Fibroblast of gingiva (primary cell): ENCODE measurements around the gene ANGPTL4.
"Not testable (repeated sequence)": the region's sequence is repeated elsewhere in the genome, so short reads cannot be mapped to it uniquely, and the experiment has no call there.

Experiments used
- DNase-seq: peaks from one replicate; pipeline ENCODE4 v3.0.0-alpha.2; 2011; ENCODE audit warnings: low read depth

ANGPTL4 gene

DNA sequence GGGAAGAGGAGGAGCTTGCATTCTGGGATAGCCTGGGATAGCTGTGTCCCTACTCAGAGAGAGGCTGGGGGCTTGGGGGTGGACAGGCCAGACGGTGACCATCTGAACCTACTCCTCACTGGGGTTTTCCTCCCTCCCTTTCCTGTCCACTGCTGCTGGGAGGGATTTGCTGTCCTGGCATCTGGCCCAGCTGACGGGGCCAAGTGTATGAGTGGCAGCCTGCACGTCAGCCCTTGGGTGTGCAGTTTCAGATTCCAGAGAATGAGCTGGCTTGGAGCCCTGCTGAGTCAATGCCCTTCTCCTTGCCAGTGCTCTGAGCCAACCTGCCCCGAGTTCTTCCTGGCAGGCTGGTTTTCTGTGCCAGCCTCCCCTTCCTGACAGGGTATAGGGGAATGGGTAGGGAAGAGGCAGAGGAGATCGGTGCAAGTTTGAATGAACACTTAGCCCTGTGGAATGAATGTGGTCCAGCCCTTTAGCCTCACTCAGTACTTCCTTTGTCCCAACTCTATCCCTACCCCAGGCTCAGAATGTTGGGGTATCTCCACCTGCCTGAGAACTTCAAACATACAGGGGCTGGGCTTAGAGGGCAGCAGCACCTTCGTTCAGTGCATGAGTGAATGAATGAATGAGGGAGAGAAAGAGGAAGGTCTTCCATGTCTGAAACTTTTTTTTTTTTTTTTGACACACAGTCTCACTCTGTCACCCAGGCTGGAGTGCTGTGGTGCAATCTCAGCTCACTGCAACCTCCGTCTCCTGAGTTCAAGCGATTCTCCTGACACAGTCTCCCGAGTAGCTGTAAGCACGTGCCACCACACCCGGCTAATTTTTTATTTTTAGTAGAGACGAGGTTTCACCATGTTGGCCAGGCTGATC is 1.8 kb upstream of the ANGPTL4 start:
- DNase-seq: peak; percentile 99

GRCh38 chr19:8366121-8366581 is 2.2 kb downstream of the ANGPTL4 start:
- DNase-seq: no peak

GRCh38 chr19:8366961-8367326 is 3.0 kb downstream of the ANGPTL4 start:
- DNase-seq: peak; percentile 38

DNA sequence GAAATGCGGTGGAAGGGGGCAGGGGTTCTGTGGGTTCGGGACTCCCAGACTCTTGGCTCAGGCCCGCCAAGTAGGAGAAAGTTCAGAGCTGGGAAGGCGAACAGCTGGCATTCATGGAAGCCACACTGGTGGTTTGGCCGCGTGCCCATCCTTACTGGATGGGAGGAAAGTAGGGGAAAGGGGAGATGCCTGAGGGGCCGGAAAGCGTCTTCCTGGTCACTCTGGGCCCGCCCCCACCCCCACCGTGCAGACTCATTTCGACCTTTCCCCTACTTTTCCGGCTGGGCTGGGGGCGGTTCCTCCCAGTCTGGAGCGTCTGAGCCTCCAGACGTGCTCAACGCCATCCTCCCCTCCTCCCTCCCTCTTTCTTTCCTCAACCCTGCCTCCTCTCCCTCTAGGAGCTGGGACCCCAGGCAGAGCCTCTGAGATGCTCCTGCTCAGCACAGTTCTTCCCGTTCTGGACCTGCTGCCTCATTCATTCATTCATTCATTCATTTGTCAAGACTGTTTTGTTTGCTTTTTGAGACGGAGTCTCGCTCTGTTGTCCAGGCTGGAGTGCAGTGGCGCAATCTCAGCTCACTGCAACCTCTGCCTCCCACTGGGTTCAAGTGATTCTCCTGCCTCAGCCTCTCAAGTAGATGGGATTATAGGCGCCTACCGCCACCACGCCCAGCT is 3.5 kb downstream of the ANGPTL4 start:
- peak; percentile 96 for DNase-seq

DNA sequence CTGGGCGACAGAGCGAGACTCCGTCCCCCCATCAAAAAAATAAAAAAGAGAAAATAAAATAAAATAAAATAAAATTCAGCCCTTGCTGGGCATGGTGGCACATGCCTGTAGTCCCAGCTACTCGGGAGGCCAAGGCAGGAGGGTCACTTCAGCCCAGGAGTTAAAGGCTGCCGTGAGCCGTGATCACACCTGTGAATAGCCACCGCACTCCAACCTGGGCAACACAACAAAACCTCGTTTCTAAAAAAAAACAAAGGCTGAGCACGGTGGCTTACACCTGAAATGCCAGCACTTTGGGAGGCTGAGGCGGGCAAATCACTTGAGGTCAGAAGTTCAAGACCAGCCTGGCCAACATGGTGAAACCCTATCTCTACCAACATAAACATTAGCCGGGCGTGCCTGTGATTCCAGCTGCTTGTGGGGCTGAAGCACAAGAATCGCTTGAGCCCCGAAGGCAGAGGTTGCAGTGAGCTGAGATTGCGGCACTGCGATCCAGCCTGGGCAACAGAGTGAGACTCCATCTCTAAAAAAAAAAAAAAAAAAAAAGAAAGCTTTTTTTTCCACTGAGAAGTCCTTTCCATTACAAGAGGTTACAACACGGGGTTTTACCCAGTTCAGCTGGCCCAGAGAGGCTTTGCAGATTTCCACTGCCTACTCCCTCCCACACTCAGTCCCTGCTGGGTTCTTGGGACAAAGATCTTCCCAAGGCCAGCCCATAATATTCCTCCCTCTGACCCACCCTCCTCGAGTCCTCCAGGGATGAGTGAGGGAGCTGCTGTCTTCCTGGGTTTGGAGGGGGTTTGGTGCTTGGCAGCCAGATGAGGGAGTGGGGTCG is 6.4 kb downstream of the ANGPTL4 start:
- DNase-seq: peak; percentile 73

- no peak for DNase-seq
Observed at GRCh38 chr19:8371011-8371804, 7.3 kb downstream of the ANGPTL4 start.

DNA sequence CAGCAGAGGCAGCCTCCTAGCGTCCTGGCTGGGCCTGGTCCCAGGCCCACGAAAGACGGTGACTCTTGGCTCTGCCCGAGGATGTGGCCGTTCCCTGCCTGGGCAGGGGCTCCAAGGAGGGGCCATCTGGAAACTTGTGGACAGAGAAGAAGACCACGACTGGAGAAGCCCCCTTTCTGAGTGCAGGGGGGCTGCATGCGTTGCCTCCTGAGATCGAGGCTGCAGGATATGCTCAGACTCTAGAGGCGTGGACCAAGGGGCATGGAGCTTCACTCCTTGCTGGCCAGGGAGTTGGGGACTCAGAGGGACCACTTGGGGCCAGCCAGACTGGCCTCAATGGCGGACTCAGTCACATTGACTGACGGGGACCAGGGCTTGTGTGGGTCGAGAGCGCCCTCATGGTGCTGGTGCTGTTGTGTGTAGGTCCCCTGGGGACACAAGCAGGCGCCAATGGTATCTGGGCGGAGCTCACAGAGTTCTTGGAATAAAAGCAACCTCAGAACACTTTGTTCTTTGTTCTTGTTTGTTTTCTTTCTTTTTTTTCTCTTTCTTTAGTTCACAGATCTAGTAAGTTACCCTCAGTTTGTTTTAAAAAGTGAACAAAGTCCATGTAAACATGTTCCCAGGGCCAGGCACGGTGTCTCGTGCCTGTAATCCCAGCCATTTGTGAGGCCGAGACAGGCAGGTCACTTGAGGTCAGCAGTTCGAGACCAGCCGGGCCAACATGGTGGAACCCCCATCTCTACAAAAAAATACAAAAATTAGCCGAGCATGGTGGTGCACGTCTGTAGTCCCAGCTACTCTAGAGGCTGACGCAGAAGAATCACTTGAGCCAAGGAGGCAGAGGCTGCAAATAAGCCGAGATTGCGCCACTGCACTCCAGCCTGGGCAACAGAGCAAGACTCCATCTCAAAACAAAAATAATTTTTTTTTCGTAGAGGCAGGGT is 10.2 kb downstream of the ANGPTL4 start:
- peak; percentile 51 for DNase-seq

- DNase-seq: not testable (repeated sequence)
Observed at GRCh38 chr19:8375766-8376165, 11.8 kb downstream of the ANGPTL4 start.

DNA sequence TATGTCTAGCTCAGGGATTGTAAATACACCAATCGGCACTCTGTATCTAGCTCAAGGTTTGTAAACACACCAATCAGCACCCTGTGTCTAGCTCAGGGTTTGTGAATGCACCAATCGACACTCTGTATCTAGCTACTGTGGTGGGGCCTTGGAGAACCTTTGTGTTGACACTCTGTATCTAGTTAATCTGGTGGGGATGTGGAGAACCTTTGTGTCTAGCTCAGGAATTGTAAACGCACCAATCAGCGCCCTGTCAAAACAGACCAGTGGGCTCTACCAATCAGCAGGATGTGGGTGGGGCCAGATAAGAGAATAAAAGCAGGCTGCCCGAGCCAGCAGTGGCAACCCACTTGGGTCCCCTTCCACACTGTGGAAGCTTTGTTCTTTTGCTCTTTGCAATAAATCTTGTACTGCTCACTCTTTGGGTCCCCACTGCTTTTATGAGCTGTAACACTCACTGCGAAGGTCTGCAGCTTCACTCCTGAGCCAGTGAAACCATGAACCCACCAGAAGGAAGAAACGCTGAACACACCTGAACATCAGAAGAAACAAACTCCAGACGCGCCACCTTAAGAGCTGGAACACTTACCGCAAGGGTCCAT is 12.5 kb downstream of the ANGPTL4 start:
- DNase-seq: not testable (repeated sequence)

DNA sequence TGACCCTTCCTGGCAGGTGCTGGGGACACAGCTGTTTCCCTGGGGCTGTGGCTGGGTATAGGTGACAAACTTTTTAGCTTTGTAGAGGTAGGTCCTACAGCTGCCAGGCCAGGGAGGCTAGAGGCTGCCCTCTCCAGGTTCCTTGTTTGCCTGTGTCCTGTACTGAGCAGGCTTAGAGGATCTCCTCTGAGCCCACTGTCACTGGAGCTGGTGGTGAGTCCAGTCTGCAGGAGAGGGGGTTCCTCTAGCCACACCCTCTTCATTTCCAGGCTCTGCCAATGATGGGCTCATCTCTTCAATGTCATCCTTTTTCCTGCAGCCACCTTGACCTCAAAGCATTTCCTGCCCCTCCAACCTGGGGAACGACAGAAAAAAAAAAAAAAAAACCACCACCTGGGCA is 13.6 kb downstream of the ANGPTL4 start:
- no peak for DNase-seq

DNA sequence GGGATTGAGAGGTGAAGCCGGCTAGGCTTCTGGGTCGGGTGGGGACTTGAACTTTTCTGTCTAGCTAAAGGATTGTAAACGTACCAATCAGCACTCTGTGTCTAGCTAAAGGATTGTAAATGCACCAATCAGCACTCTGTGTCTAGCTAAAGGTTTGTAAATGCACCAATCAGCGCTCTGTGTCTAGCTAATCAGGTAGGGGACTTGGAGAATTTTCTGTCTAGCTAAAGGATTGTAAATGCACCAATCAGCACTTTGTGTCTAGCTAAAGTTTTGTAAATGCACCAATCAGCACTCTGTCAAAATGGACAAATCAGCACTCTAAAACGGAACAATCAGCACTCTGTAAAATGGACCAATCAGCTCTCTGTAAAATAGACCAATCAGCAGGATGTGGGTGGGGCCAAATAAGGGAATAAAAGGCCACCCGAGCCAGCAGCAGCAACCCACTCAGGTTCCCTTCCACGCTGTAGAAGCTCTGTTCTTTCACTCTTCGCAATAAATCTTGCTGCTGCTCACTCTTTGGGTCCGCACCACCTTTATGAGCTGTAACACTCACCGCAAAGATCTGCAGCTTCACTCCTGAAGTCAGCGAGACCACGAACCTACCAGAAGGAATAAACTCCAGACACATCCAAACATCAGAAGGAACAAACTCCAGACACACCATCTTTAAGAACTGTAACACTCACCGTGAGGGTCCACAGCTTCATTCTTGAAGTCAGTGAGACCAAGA is 15.4 kb downstream of the ANGPTL4 start:
- DNase-seq: not testable (repeated sequence)

DNA sequence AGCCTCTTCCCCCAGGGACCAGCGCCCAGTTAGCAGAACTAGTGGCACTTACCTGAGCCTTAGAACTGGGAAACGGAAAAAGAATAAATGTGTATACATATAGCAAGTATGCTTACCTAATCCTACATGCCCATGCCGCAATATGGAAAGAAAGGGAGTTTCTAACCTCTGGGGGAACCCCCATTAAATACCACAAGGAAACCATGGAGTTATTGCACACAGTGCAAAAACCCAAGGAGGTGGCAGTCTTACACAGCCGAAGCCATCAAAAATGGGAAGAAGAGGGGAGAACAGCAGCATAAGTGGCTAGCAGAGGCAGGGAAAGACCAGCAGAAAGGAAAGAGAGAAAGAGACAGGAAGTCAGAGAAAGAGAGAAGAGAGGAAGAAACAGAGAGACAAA is 20.6 kb downstream of the ANGPTL4 start:
- not testable (repeated sequence) for DNase-seq

DNA sequence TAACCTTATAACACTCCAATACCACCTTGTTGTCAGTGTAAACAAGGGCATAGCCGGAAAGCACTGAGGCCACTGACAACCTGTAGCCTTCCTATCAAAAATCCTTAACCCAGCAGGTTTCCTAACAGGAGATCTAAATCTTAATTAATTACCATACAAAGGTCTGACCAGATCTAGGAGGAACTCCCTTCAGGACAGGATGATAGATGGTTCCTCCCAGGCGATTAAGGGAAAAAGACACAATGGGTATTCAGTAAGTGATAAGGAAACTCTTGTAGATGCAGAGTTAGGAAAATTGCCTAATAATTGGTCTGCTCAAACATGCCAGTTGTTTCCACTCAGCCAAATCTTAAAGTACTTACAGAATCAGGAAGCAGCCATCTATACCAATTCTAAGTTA is 21.1 kb downstream of the ANGPTL4 start:
- DNase-seq: not testable (repeated sequence)

DNA sequence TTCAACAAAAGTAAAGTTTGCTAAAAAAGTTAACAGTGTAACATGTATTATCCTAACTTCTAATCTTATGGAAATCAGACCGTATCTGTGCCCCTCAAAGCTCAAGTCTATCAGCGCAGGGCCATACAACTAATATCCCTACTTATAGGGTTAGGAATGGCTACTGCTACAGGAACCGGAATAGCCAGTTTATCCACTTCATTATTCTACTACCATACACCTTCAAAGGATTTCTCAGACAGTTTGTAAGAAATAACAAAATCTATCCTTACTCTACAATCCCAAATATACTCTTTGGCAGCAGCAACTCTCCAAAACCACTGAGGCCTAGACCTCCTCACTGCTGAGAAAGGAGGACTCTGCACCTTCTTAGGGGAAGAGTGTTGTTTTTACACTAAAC is 21.6 kb downstream of the ANGPTL4 start:
- DNase-seq: not testable (repeated sequence)

- DNase-seq: not testable (repeated sequence)
Observed at GRCh38 chr19:8386419-8386818, 22.5 kb downstream of the ANGPTL4 start.

DNA sequence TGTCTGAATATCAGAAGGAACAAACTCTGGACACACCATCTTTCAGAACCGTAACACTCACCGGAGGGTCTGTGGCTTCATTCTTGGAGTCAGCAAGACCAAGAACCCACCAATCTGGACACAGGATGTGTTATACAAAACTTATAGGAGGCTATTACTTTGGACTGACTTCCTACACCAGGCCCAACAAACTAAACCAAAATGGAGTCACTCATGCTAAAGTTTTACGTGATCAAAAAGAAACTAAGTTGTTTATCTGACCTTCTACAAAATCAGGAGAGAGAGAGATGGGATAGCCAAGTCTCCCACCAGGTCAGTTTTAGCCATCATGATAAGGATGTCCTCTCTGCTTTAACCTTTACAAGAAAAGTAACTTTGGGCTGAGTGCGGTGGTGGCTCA is 23.0 kb downstream of the ANGPTL4 start:
- no peak for DNase-seq

DNA sequence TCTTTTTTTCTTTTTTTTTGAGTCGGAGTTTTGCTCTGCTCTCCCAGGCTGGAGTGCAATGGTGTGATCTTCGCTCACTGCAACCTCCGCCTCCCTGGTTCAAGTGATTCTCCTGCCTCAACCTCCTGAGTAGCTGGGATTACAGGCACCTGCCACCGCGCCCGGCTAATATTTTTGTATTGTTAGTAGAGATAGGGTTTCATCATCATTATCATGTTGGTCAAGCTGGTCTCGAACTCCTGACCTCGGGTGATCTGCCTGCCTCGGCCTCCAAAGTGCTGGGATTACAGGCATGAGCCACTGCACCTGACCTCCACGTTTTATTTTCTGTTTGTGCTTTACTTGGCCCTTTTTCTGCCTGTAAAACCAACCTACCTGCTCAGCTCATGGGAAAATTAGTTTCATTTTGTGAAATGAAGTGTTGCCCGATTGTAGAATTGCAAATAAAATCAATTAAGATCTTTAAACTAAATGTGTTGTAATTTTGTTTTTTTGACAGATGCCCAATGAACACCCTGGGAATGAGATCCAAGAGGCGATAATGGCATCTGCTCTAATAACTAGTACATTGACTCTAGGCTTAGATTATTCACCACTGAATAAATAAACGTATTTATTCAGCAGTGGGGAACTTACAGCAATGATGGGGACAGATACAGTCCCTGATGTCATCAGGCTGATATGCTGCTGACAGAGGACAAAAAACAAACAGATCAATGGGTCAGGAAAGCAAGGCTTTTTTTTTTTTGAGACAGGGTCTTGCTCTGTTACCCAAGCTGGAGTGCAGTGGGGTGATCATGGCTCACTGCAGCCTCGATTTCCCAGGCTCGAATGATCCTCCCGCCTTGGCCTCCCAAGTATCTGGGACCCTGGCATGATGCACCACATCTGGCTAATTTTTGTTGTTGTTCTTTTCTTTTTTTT is 24.0 kb downstream of the ANGPTL4 start:
- no peak for DNase-seq

DNA sequence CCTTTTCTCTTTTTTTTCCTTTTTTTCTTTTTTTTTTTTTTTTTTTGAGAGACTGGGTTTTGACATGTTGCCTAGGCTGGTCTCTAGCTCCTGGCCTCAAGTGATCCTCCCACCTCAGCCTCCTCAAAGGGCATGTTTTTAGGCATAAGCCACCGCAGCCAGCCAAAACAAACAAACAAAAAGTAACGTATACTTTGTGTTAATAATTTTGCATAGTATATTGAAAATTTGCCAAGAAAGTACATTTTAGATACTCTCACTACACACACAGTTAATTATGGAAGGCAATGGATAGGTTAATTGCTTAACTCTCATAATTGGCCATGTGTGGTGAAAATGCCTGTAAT is 24.6 kb downstream of the ANGPTL4 start:
- no peak for DNase-seq
